Endothelial cell of umbilical vein (primary cell): ENCODE measurements around the gene PITPNB. TPM values are rescaled to one million over a fixed set of nuclear protein-coding genes. Genes with fewer than 3 reads are reported as not detected.

Source experiments
- BruUV-seq: library from RNA; stranded (reverse); fragments of 400-500 nt; replicated peaks from 2 replicates; lab custom pipeline; 2021; lab: Mats Ljungman, UMichigan
- CTCF ChIA-PET: fragments of 300-600, 350-600 bp; sonication (Branson Sonifier 250); formaldehyde crosslinking; loops from one replicate; lab custom pipeline; 2021; ENCODE audit warnings: antibody characterized with exemption, inconsistent platforms; lab: Charles Lee
- POLR2A ChIA-PET: fragments of 300-600, 350-600 bp; sonication (Branson Sonifier 250); formaldehyde crosslinking; loops from one replicate; lab custom pipeline; 2021; ENCODE audit warnings: antibody characterized with exemption, inconsistent platforms; lab: Charles Lee
- DNase-seq: peaks from one replicate; pipeline ENCODE4 v3.0.0-alpha.2; 2011; ENCODE audit warnings: low read depth, low spot score
- FAIRE-seq: peaks from 2 replicates; lab custom pipeline; 2011; peaks lifted over from hg19 to GRCh38; lab: Jason Lieb, UNC
- H2AFZ ChIP-seq: 2 replicates; pipeline ENCODE4 v1.6.0; 2012; ENCODE audit warnings: low read depth, low read length, control low read depth, inconsistent platforms
- H3K27ac ChIP-seq: 2 replicates; pipeline ENCODE4 v1.5.1; 2011; ENCODE audit warnings: low read depth, mild to moderate bottlenecking, control low read depth, low read length, moderate library complexity; ENCODE audit not compliant: insufficient read depth
- H3K27me3 ChIP-seq, 2 experiments: 2 replicates each; pipeline versions ENCODE4 v1.6.0 to v1.6.1; 2011; ENCODE audit warnings: low read length in 2 of 2, mixed read lengths in 1 of 2; ENCODE audit not compliant: control insufficient read depth in 2 of 2, insufficient read depth in 2 of 2
- H3K36me3 ChIP-seq, 2 experiments: 2 replicates in 1 of 2; 3 replicates in 1 of 2; pipeline ENCODE4 v1.5.1; 2011; ENCODE audit warnings: low read length in 2 of 2, mild to moderate bottlenecking in 1 of 2, moderate library complexity in 1 of 2; ENCODE audit not compliant: control insufficient read depth in 2 of 2, insufficient read depth in 2 of 2; ENCODE audit errors: extremely low read depth in 1 of 2
- H3K4me1 ChIP-seq: 3 replicates; pipeline ENCODE4 v1.5.1; 2011; ENCODE audit warnings: mild to moderate bottlenecking, low read length; ENCODE audit not compliant: control insufficient read depth, insufficient read depth; ENCODE audit errors: extremely low read depth
- H3K4me2 ChIP-seq: 2 replicates; pipeline ENCODE4 v1.6.1; 2011; ENCODE audit warnings: low read length, control low read depth, mixed read lengths; ENCODE audit not compliant: insufficient read depth
- H3K4me3 ChIP-seq, 3 experiments: fragments of 200-600 bp in 1 of 3; sonication (generic), shearing (Covaris generic) in 1 of 3; replicated peaks in 1 of 3; 2 replicates each; pipeline ENCODE4 v1.5.1; 2011 to 2016; ENCODE audit warnings: control low read depth in 3 of 3, low read length in 3 of 3, mild to moderate bottlenecking in 2 of 3, inconsistent platforms in 1 of 3, low read depth in 1 of 3, moderate library complexity in 1 of 3; ENCODE audit not compliant: insufficient read depth in 1 of 3
- H3K79me2 ChIP-seq: 2 replicates; pipeline ENCODE4 v1.6.0; 2012; ENCODE audit warnings: low read length, inconsistent platforms; ENCODE audit not compliant: control insufficient read depth, insufficient read depth
- H3K9ac ChIP-seq: replicated peaks from 2 replicates; pipeline ENCODE3; 2011; ENCODE audit warnings: low read length, control low read depth; ENCODE audit not compliant: insufficient read depth; ENCODE audit errors: extremely low read depth
- H3K9me1 ChIP-seq: replicated peaks from 3 replicates; pipeline ENCODE4 v1.6.0; 2011; ENCODE audit warnings: mild to moderate bottlenecking, low read length; ENCODE audit not compliant: control insufficient read depth, insufficient read depth; ENCODE audit errors: extremely low read depth
- H3K9me3 ChIP-seq: replicated peaks from 2 replicates; pipeline ENCODE4 v1.5.1; 2012; ENCODE audit warnings: low read length, inconsistent platforms; ENCODE audit not compliant: control insufficient read depth, insufficient read depth
- H4K20me1 ChIP-seq: replicated peaks from 2 replicates; pipeline ENCODE3; 2011; ENCODE audit warnings: mild to moderate bottlenecking, low read length; ENCODE audit not compliant: control insufficient read depth, insufficient read depth; ENCODE audit errors: extremely low read depth
- CTCF ChIP-seq, 2 donors: IDR thresholded peaks; 1 replicate in 1 of 2; 2 replicates in 1 of 2; pipeline ENCODE4 v1.5.1; 2011; ENCODE audit warnings: low read length in 2 of 2, mild to moderate bottlenecking in 2 of 2, moderate library complexity in 2 of 2, control low read depth in 1 of 2, inconsistent platforms in 1 of 2, low read depth in 1 of 2; ENCODE audit not compliant: insufficient read depth in 1 of 2; ENCODE audit errors: extremely low read depth in 1 of 2
- EZH2 ChIP-seq: IDR thresholded peaks from 2 replicates; pipeline ENCODE4 v1.6.1; 2012; ENCODE audit warnings: borderline replicate concordance, low read depth, mild to moderate bottlenecking, moderate library complexity, low read length, inconsistent platforms; ENCODE audit not compliant: severe bottlenecking
- FOS ChIP-seq: IDR thresholded peaks from 2 replicates; pipeline ENCODE4 v1.6.1; 2011; ENCODE audit warnings: mild to moderate bottlenecking, low read length, moderate library complexity, borderline replicate concordance; ENCODE audit not compliant: insufficient read depth
- GATA2 ChIP-seq: IDR thresholded peaks from 2 replicates; pipeline ENCODE4 v1.7.0; 2011; ENCODE audit warnings: low read depth, mild to moderate bottlenecking, moderate library complexity, mixed read lengths, low read length; ENCODE audit not compliant: insufficient read length, insufficient read depth
- JUN ChIP-seq: IDR thresholded peaks from 2 replicates; pipeline ENCODE4 v1.6.1; 2011; ENCODE audit warnings: borderline replicate concordance, low read depth; ENCODE audit not compliant: insufficient read length, insufficient read depth
- MAX ChIP-seq: IDR thresholded peaks from 2 replicates; pipeline ENCODE4 v1.6.1; 2011; ENCODE audit not compliant: insufficient read depth, insufficient read length
- MYC ChIP-seq: IDR thresholded peaks from one replicate; pipeline ENCODE4 v1.6.1; 2011; ENCODE audit warnings: mild to moderate bottlenecking, low read depth, low read length
- POLR2A ChIP-seq: IDR thresholded peaks from 2 replicates; pipeline ENCODE4 v1.6.1; 2012; ENCODE audit warnings: low read depth, mild to moderate bottlenecking, control low read depth, low read length
- POLR2AphosphoS5 ChIP-seq: IDR thresholded peaks from 2 replicates; pipeline ENCODE4 v1.6.1; 2012; ENCODE audit warnings: low read depth, mild to moderate bottlenecking, control low read depth, low read length, moderate library complexity; ENCODE audit not compliant: insufficient read depth
- dilution Hi-C: fragments of 300-500 bp; cut with MboI; formaldehyde crosslinking; loops from one replicate; pipeline ENCODE4 v1.15.0; 2019; ENCODE audit warnings: low sequenced_read_pairs; ENCODE audit not compliant: extremely low pct_ligation_motif_present
- intact Hi-C: fragments of 100-400 bp; cut with micrococcal nuclease; formaldehyde crosslinking; loops from one replicate; pipeline ENCODE4 v1.10.0; 2022
- polyA plus RNA-seq, 4 experiments: library from polyadenylated mRNA; depleted of rRNA in 3 of 4; stranded (reverse) in 3 of 4; unstranded in 1 of 4; fragments of >200 nt; gene quantifications; 2 replicates each; pipeline versions ENCODE4 v1.2.1 to v1.2.3, GENCODE V29; 2011 to 2012; ENCODE audit warnings: missing spikeins in 1 of 4
- total RNA-seq: library from RNA; stranded (reverse); gene quantifications from 2 replicates; pipeline ENCODE4 v1.2.3, GENCODE V29; 2021

PITPNB gene
- total and polyA plus RNA-seq, 2 donors (not counting 3 experiments of a cell fraction or from before 2014, with no cell fraction given) = 29.7 to 108 TPM

GRCh38 chr22:27846248-27846757 lies 72.8 kb downstream of the PITPNB start:
- dilution Hi-C loops (no loop called here), intact Hi-C loops (no loop called here)
- no peak for FAIRE-seq
- Histone ChIP-seq H3K9me1 (no peaks in the 10 kb centered on the region), H2AFZ (no peak overlapping the region), H3K9ac (no peak overlapping the region), H3K4me1 (peaks cover 14% of the 10 kb centered on the region), H3K9me3 (no peaks in the 10 kb centered on the region), H3K4me2 (no peak overlapping the region), H3K79me2 (no peaks in the 10 kb centered on the region), H3K27me3 (no peaks in the 10 kb centered on the region), H3K27ac (no peak overlapping the region), H4K20me1 (no peaks in the 10 kb centered on the region), H3K4me3 (no peak overlapping the region), H3K36me3 (peaks cover 2 to 16% of the 10 kb centered on the region in 2 experiments)
- no TSS peak for BruUV-seq
- POLR2A ChIA-PET = no interaction called here
- CTCF ChIA-PET = no interaction called here
- TF ChIP-seq FOS = no peak
- TF ChIP-seq MYC = no peak
- TF ChIP-seq MAX = no peak
- no peak for TF ChIP-seq POLR2A
- no peak for TF ChIP-seq GATA2
- TF ChIP-seq JUN = no peak
- TF ChIP-seq CTCF (IDR thresholded peaks at IDR 0.05; ENCODE audit: extremely low read depth in 1 of 2, insufficient read depth in 1 of 2, low read depth in 1 of 2, low read length in 2 of 2) = no peak
- TF ChIP-seq EZH2 = no peak
- no peak for TF ChIP-seq POLR2AphosphoS5
- no peak for DNase-seq
